Activated T-cell treated with anti-CD3 and anti-CD28 coated beads, Interleukin-2, amount 50 U/mL, for 1 hour (primary cell): ENCODE measurements around the gene E2F3.
A peak's percentile ranks its signal among the peaks of the same experiment; 100 is the strongest.

Experiments used
- DNase-seq: peaks from one replicate; pipeline ENCODE4 v3.0.0-alpha.2; 2020

Gene E2F3

DNA sequence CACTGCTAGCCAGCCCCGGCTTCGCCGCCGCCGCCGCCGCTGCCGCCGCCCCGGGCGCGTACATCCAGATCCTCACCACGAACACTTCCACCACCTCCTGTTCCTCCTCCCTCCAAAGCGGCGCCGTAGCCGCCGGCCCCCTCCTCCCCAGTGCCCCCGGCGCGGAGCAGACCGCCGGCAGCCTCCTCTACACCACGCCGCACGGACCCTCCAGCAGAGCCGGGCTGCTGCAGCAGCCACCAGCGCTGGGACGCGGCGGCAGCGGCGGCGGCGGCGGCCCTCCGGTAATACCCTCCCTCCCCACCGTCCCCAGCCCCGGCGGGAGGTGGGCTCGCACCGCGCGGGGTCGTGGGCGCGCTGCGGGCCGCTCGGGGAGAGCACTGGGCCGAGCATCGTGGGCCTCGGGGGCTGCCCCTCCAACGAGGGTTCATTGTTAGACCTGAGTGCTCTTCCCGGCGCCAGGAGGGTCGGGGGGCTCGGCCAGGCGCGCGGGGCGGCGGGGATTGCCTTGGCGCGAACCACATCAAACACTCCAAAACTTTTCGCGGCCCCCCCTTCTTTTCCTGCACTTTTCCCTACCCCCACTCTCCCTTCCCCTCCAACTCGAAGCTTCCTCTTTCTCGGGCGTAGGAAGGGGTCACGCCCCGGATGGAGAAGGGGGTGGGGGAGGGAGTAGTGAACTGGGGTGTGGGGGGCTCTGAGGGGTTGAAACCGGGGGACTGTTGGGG lies 827 bp downstream of the E2F3 start:
- DNase-seq, result peak; percentile 55

GRCh38 chr6:20403070-20403765 lies 1.5 kb downstream of the E2F3 start:
- DNase-seq, result peak; percentile 83

- peak; percentile 73 for DNase-seq
Observed at GRCh38 chr6:20403766-20404640, 2.3 kb downstream of the E2F3 start.

GRCh38 chr6:20404641-20405032 lies 3.0 kb downstream of the E2F3 start:
- DNase-seq, result peak; percentile 57

DNA sequence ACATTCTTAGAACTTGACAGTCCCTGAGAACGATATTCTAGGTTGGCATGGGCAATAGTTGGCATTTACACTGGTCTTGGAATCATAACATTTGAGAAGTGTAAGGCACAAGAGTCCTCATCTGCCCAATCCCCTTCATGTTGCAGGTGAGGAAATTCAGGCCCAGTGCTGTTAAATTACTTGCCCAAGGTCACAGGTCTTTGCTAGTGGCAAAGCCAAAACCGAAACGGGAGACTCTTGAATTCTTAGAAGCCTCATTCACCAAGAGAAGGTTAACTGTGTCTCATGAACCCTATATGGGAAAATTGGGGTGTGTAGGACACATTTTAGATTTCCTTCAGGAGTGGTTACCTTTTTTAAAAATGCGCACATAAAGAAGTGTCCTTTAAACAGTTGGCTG lies 7.2 kb downstream of the E2F3 start:
- no peak for DNase-seq

- DNase-seq, result no peak
Observed at GRCh38 chr6:20409427-20409971, 7.8 kb downstream of the E2F3 start.

- DNase-seq, result no peak
Observed at GRCh38 chr6:20411544-20411943, 9.9 kb downstream of the E2F3 start.

GRCh38 chr6:20411953-20412681 lies 10.4 kb downstream of the E2F3 start:
- no peak for DNase-seq

GRCh38 chr6:20412682-20413073 lies 11.0 kb downstream of the E2F3 start:
- DNase-seq, result no peak

GRCh38 chr6:20413826-20414225 lies 12.1 kb downstream of the E2F3 start:
- DNase-seq, result no peak

GRCh38 chr6:20414711-20415110 lies 13.0 kb downstream of the E2F3 start:
- DNase-seq, result no peak

- no peak for DNase-seq
Observed at GRCh38 chr6:20415304-20415703, 13.6 kb downstream of the E2F3 start.

- no peak for DNase-seq
Observed at GRCh38 chr6:20415712-20416454, 14.2 kb downstream of the E2F3 start.

DNA sequence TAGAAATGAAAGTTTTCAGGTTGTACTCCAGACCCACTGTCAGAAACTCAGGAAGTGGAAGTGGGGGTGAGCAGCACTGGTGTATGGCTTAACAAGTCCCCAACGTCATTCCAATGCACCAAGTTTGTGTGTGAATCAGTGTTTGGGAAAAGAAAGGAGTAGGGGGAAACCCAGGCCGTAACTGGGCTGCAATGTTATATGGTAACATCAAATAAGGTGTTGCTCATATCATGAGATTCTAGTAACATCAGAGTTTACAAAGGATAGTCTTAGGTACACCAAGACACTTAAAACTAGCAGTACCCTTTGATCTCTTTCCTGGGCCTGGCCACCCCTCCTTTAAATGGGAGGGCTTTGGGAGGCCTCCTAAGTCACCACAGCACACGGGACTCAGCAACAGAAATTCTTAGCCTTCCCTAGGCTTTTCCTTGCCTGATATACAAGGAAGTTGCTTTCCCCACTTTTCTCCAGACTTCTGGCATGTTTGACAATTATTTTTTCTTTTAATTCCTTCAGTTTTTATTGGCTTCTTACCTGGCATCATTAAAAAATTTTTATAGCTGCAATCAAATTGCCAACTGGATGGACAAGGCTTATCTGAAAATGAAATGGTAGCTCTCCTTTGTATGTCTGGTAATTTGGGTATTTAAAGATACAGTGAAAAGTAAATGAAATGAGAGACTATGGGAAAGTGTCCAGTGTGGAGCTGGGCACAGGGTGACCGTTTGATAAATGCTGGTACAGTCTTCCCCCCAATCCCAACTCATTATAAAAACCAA lies 15.1 kb downstream of the E2F3 start:
- no peak for DNase-seq

DNA sequence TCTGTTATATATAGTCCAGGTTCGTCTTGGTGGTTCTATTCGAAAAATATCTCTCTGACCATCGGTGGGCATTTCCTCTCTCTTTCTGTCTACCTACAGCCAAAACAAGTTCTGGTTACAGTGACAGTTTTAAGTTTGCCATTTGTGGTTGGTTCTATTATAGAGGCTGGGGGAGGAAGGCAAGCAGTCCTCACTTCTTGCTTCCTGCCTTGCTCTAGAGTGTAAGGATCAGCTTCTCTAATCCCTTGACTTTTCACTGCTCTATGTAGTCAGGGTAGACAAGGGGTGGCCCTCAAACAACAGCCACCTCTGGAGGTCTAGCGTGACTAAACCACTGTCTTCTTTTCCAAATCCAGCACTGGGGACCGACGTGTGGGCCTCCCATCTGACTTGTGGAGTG lies 16.1 kb downstream of the E2F3 start:
- DNase-seq, result no peak

GRCh38 chr6:20426177-20427082 lies 24.8 kb downstream of the E2F3 start:
- no peak for DNase-seq

- DNase-seq, result no peak
Observed at GRCh38 chr6:20427856-20428255, 26.2 kb downstream of the E2F3 start.

DNA sequence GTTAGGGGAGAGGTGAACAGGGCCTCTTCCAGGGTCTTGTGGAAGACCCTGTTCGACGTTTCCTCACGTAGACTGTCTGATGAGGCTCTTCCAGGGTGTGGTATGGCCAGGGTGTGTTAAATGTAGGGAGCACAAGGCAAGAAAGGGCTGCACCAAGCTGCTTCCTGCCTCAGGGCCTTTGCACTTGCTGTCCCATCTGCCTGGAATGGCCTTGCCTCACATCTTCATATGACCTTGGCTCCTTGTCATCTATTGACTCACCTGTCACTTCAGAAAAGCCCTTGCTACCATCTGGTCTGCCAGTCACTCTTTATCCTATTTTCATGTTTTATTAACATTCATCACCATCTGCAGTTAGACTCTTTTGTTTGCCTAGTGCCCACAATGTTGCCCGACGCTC lies 31.0 kb downstream of the E2F3 start:
- DNase-seq, result no peak

DNA sequence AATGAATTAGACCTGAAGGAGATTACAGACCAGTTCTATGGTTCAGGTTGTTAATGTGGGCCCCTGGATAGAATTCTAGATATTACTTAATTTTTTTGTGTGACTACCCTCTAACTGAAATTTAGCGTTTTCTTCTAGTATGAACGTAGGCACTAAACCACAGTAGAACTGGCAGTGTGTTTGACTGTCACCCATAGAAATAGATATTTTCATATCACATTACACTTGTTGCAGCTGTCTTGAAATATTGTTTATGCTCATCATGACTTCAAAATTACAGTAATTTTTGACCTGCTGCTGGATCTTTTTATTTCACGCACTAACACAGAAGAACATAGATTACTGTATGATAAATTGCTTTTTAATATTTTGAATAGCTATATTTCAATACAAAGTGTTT lies 31.6 kb downstream of the E2F3 start:
- no peak for DNase-seq

DNA sequence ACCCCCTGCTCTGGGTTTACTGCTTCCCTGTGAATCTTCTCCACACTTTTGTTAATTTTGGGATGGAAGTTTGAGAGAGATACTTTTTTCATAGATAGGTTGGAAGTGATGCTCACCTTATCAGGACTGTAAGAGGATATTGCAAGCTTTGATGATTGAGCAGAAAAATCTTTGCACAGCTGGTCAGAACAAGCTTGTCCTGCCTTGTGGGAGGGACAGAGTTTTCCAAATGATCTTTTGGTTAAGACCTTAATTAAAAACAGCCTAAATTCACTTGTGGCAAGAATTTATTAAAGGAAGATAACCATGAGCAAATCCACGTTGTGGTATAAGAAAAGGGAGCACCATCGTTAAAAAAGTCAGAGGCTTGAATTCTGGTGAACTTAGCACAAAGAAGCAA lies 32.2 kb downstream of the E2F3 start:
- no peak for DNase-seq
